T1000 (cell line): Measurements from ENCODE around the gene NAA80.
A peak's percentile ranks its signal among the peaks of the same experiment; 100 is the strongest.
"Not testable (repeated sequence)": the region's sequence is repeated elsewhere in the genome, so short reads cannot be mapped to it uniquely, and the experiment has no call there.

ENCODE experiments used
- DNase-seq: peaks from one replicate; lab custom pipeline; 2025; ENCODE audit warnings: mixed read lengths; lab: John Stamatoyannopoulos, UW

The NAA80 gene

GRCh38 chr3:50270422-50271224, 28.6 kb downstream of the NAA80 start:
- no peak for DNase-seq

DNA sequence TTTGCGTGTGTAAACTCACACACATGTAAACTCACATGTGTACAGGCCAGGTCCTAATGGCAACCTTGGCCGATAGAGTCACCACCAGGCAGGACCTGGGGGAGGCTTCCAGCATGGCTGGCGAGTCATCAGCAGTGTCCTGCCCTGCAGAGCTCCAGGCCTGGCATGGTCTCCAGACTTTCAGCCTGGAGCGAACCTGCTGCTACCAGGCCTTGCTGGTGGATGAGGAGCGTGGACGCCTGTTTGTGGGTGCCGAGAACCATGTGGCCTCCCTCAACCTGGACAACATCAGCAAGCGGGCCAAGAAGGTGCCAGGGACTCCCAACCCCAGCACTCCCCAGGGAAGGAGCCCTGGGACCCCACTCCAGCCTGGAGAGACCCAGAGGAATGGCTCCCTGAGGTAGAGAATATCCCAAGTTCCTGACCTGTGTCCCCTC, 29.2 kb downstream of the NAA80 start:
- peak; percentile 38 for DNase-seq

DNA sequence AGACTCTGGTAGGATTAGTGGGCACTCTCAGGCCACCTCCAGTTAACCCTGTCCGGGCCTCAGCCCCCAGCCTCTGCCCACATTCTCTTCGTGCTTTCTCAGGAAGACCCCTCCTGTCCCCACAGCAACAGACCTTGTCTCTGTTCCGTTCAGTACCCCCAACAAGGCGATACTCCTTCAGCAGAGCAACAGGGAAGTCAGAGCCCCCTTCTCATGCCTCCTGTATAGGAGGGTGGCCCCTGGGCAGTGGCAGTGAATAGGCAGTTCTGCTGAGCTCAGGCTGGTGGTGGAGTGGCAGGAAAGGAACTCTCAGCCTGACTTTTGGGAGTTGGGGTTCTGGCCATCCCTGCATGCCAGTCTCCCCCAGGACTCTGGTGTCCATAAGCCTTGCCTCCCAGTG, 29.7 kb downstream of the NAA80 start:
- no peak for DNase-seq

- peak; percentile 91 for DNase-seq
Observed at GRCh38 chr3:50268703-50269451, 30.3 kb downstream of the NAA80 start, which contains the start of gene SEMA3B. Gene SEMA3B, plus strand, starts transcription at chr3:50269147. Its CDS starts 94 bp downstream, at chr3:50269241.

- DNase-seq, result no peak
Observed at GRCh38 chr3:50268276-50268675, 30.9 kb downstream of the NAA80 start.

DNA sequence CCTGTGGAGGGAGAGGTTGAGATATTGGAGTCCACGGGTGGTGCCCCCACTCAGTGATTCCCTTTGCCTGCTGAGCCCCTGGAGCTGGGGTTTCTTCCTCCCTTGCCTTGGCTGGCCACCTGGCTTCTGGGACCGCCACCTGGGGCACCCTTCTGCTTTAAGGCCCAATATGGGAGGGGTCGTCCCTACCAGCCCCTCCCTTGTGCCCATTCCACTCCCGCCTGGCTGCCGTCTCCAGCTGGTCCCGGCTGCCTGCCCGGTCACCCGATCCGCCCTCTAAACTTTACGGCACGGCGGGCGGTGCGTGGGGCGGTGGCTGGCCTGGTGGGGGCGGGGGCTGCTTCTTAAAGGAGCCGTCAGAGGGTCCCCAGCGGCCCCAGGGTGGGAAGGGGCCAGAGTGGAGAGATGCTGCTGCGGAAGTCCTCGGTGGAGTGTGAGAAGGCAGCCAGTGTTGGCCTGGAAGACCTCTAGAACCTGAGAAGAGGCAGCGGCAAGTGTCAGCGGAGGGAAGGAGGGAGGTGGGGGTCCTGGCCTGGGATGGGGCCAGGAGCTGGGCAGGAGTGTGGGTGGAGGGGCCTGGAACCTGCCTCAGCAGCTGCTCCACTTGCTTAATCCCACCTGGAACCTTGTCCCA, 31.8 kb downstream of the NAA80 start:
- no peak for DNase-seq

- DNase-seq, result no peak
Observed at GRCh38 chr3:50266836-50267235, 32.4 kb downstream of the NAA80 start.

- no peak for DNase-seq
Observed at GRCh38 chr3:50266017-50266416, 33.2 kb downstream of the NAA80 start.

- no peak for DNase-seq
Observed at GRCh38 chr3:50265571-50265970, 33.6 kb downstream of the NAA80 start.

DNA sequence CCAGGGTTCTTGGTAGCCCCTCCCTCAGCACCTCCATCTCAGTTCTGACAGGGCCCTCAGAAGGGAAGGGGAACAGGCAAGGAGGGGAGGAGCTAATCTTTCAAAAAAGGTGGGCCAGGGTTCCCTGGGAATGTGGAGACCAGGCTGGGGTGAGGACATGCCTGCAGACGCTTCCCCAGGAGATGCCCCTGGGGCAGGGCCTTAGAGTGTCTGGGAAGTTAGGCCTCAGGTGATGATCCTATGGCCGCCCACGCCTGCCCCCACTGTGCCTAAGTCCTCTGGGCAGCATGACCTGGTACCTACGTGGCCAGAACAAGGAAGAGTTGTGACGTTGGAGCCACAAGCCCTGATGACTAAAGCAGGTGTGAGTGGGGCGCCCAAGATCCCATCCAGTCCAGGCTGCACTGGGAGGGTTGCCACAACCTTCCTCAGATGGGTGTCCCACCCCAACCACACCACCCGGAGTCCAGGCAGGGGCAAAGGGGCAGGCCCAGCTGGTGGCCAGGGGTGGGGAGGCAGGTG, 34.2 kb downstream of the NAA80 start:
- DNase-seq, result no peak

GRCh38 chr3:50264383-50264963, 34.7 kb downstream of the NAA80 start:
- DNase-seq, result peak; percentile 92

DNA sequence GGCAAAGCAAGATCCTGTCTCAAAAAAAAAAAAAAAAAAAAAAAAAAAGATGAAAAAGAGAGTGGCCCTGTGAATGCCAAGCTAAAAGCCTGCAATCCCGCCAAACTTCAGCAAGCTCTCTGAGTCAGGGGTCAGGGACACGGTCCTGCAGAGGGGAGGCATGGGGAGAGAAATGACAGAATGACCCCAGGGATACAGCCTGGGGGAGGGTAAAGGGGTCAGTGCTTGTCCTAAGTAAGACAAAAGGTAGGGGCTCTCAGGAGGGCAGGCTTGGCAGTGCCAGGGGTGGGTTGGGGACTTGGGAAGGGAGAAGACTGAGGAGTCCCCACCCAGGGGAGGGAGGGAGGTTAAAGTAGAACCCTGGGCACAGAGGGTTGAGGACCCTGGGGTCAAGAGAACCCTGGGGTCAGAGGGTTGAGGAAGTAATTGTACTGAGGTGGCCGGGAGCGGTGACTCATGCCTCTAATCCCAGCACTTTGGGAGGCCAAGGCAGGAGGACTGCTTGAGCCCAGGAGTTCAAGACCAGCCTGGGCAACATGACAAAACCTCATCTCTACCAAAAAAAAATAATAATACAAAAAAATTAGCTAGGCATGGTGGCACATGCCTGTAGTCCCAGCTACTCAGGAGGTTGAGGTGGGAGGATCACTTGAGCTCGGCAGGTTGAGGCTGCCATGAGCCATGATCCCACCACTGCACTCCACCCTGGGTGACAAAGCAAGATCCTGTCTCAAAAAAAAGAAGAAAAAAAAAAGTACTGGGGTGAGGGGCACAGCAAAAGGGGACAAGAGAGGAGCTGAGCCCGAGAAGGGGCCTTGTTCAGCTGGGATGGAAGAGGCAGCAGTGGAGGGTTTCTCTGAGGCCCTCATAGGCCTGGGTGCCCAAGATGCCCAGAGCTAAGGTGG, 35.5 kb downstream of the NAA80 start:
- DNase-seq, result no peak

- no peak for DNase-seq
Observed at GRCh38 chr3:50262778-50263177, 36.4 kb downstream of the NAA80 start.

DNA sequence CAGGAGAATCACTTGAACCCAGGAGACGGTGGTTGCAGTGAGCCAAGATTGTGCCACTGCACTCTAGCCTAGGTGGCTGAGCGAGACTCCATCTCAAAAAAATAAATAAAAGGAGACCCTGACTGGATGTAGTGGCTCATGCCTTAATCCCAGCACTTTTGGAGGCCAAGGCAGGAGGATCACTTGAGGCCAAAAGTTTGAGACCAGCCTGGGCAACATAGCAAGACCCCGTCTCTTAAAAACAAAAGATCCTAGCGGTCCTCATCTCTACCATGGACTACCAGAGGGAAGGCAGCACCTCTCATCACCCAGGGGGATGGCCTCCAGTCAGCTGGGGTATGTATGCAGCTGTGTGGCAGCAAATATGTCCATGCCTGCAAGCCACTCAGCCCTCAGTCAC, 37.0 kb downstream of the NAA80 start:
- DNase-seq, result not testable (repeated sequence)

DNA sequence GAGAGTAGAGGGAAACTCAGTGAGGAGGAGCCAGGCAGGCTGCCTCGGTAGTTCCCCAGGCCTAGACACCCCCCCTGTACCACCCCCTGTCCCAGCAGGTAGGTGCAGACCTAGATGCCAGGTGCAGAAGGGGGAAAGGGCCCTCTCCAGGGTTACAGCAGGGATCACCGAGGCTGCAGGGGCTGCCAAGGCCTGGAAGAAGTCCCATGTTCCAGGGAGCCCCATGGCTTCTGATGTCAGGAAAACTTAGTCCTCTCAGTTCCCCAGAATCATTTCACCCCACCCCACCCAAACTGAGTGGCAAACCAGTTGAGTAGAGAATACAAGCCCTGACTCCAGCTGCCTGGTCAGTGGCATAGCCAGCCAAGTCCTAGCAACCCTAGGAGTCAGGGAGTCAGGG, 37.7 kb downstream of the NAA80 start:
- no peak for DNase-seq

GRCh38 chr3:50260942-50261441, 38.2 kb downstream of the NAA80 start:
- no peak for DNase-seq

DNA sequence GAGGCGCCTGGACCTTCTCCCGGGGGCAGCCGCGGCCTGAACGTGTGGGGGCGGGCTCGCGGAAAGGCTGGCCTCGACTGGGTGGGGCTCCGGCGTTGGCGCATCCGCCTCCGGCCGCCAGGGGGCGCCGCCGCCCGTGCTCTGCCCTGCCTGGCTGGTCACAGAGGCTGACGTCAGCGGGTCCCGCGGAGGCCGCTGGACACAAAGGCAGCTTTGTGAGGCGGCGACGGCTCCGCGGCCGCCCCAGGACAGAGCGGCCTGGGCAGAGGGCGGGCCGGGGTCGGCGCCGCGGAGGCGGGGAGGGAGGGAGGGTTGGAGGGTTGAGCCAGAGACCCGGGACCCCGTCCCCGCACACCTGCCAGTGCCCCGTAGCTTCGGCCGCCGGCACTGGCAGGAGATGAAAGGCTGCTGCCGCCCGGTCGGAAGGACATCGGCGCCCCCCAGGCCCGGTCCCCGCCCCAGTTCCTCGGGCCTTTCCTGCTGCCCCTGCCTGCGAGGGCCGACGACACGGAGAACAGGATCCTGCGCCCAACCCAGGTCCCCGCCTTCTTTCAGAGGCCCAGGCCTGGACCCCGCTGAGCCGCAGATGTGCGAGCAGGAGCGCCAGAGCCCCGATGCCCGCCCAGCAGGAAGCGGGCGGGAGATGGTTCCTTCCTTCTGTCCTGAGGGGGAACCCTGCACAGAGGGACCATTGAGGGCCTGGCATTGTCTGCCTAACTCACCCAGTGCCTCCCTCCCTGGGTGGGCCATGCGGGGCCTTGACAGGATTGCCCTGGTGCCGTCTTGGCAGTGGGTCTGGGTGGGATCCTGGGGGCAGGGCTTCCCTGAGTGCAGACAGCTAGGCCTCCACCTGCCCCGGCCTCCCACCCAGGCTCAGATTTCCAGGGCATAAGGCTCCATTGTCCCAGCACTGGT, 38.9 kb downstream of the NAA80 start:
- DNase-seq, result peak; percentile 87

GRCh38 chr3:50259432-50260026, 39.7 kb downstream of the NAA80 start:
- DNase-seq, result no peak

DNA sequence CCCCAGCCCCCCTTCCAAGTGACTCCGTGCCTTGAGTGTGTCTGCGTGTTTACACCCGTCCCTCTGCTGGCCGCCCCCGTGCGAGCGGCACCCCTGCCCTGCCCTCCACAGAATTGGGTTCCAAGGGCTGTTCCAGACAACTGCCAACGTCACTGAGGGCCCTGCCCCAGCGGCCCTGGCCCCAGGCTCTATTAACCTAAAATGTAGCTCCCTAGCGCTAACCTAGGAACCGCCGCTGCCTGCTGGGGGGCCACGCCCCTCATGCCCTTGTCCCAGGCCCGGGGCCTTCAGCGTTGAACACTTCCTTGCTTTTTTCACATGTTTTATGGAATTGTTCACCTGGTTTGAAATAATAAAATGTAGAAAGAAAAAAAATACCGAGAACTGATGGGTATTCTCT, 40.2 kb downstream of the NAA80 start:
- DNase-seq, result no peak
